Liver (tissue), 9 donors: ENCODE data around the gene CHAT. TPM values are rescaled to one million over a fixed set of nuclear protein-coding genes. Genes with fewer than 3 reads are reported as not detected.

ENCODE experiments used
- DNase-seq: peaks from one replicate; pipeline ENCODE4 v3.0.0-alpha.2; 2017; ENCODE audit warnings: low spot score
- H3K27ac ChIP-seq, 2 donors: one replicate each; pipeline ENCODE4 v1.7.0; 2013; ENCODE audit warnings: inconsistent platforms in 2 of 2, low read length in 2 of 2, control low read depth in 1 of 2, low read depth in 1 of 2, mild to moderate bottlenecking in 1 of 2
- H3K27me3 ChIP-seq, 4 donors: one replicate each; pipeline versions ENCODE4 v1.6.1 to v1.7.0; 2013; ENCODE audit warnings: low read length in 3 of 4, inconsistent platforms in 1 of 4, mild to moderate bottlenecking in 1 of 4, moderate library complexity in 1 of 4; ENCODE audit not compliant: control insufficient read depth in 4 of 4, insufficient read depth in 4 of 4
- H3K36me3 ChIP-seq, 4 donors: one replicate each; pipeline versions ENCODE4 v1.6.1 to v1.7.0; 2013; ENCODE audit warnings: low read length in 3 of 4, mild to moderate bottlenecking in 3 of 4, low read depth in 1 of 4, moderate library complexity in 1 of 4; ENCODE audit not compliant: control insufficient read depth in 4 of 4, insufficient read depth in 3 of 4
- H3K4me1 ChIP-seq, 4 donors: one replicate each; pipeline versions ENCODE4 v1.6.1 to v1.7.0; 2013; ENCODE audit warnings: low read length in 3 of 4, mild to moderate bottlenecking in 3 of 4, moderate library complexity in 1 of 4; ENCODE audit not compliant: control insufficient read depth in 4 of 4, insufficient read depth in 4 of 4
- H3K4me3 ChIP-seq, 3 donors: one replicate each; pipeline versions ENCODE4 v1.6.1 to v1.7.0; 2013; ENCODE audit warnings: low read length in 3 of 3, control low read depth in 1 of 3, low read depth in 1 of 3, mild to moderate bottlenecking in 1 of 3
- H3K9ac ChIP-seq, 2 donors: one replicate each; pipeline ENCODE4 v1.7.0; 2013; ENCODE audit warnings: low read length in 2 of 2, mild to moderate bottlenecking in 2 of 2, moderate library complexity in 2 of 2, control low read depth in 1 of 2, low read depth in 1 of 2
- H3K9me3 ChIP-seq, 4 donors: one replicate each; pipeline versions ENCODE4 v1.6.1 to v1.7.0; 2013; ENCODE audit warnings: low read length in 3 of 4; ENCODE audit not compliant: control insufficient read depth in 4 of 4
- EGR1 ChIP-seq, 2 donors: IDR thresholded peaks; 2 replicates each; pipeline ENCODE4 v1.6.1; 2016 to 2018; ENCODE audit warnings: antibody characterized with exemption in 2 of 2, low read depth in 2 of 2
- HNF4G ChIP-seq: IDR thresholded peaks from 2 replicates; pipeline ENCODE4 v1.6.1; 2016; ENCODE audit warnings: antibody characterized with exemption
- JUND ChIP-seq, 2 donors: IDR thresholded peaks; 2 replicates each; pipeline ENCODE4 v1.6.1; 2016; ENCODE audit warnings: antibody characterized with exemption in 2 of 2
- RXRA ChIP-seq, 2 donors: IDR thresholded peaks; 2 replicates each; pipeline ENCODE4 v1.6.1; 2017 to 2018; ENCODE audit warnings: antibody characterized with exemption in 2 of 2, mild to moderate bottlenecking in 1 of 2
- SP1 ChIP-seq: IDR thresholded peaks from 2 replicates; pipeline ENCODE4 v1.6.1; 2018; ENCODE audit warnings: antibody characterized with exemption, mild to moderate bottlenecking
- TAF1 ChIP-seq: conservative IDR thresholded peaks from 2 replicates; pipeline ENCODE4 v1.6.1; 2016; ENCODE audit warnings: antibody characterized with exemption, mild to moderate bottlenecking
- YY1 ChIP-seq: IDR thresholded peaks from 2 replicates; pipeline ENCODE4 v1.6.1; 2016; ENCODE audit warnings: antibody characterized with exemption, mild to moderate bottlenecking
- WGBS: extraction: QIAGEN DNeasy Blood & Tissue Kit; methylation state at CpG from one replicate; pipeline ENCODE4 v1.1.7; 2013; 5-methylcytosine and 5-hydroxymethylcytosine counted together
- polyA plus RNA-seq, 2 donors: library from polyadenylated mRNA; stranded (reverse) in 1 of 2; unstranded in 1 of 2; fragments of 200-250 nt in 1 of 2; fragments of >200 nt in 1 of 2; fragmentation: Nextera tagmentation in 1 of 2; extraction: Ambion mirVana in 1 of 2; gene quantifications; one replicate each; pipeline versions ENCODE4 v1.2.1 to v1.2.3, GENCODE V29; 2013 to 2015
- total RNA-seq, 2 donors: library from RNA; depleted of rRNA; stranded (reverse); fragments of >200 nt; gene quantifications; one replicate each; pipeline ENCODE4 v1.2.3, GENCODE V29; 2014
- TF ChIP-seq, protein P1 (sequence below): IDR thresholded peaks from 2 replicates; pipeline ENCODE4 v1.6.1; 2016; ENCODE audit warnings: antibody characterized with exemption
- TF ChIP-seq, protein P2 (sequence below): IDR thresholded peaks from 2 replicates; pipeline ENCODE4 v1.6.1; 2016; ENCODE audit warnings: antibody characterized with exemption, mild to moderate bottlenecking
- TF ChIP-seq, protein P3 (sequence below): fragments of 150-350 bp; IDR thresholded peaks from 2 replicates; pipeline ENCODE4 v1.5.1; 2017; ENCODE audit warnings: improper control_type of control experiment, low read depth, low read length; ENCODE audit not compliant: missing input control
- TF ChIP-seq, protein P4 (sequence below): IDR thresholded peaks from 2 replicates; pipeline ENCODE4 v1.6.1; 2016; ENCODE audit warnings: antibody characterized with exemption
- donor health status: healthy.
- donor health status: healthy.
- donor health status: healthy.
- donor health status: healthy.
- donor health status: healthy.

Gene CHAT
- total and polyA plus RNA-seq, 4 donors, result not detected

DNA sequence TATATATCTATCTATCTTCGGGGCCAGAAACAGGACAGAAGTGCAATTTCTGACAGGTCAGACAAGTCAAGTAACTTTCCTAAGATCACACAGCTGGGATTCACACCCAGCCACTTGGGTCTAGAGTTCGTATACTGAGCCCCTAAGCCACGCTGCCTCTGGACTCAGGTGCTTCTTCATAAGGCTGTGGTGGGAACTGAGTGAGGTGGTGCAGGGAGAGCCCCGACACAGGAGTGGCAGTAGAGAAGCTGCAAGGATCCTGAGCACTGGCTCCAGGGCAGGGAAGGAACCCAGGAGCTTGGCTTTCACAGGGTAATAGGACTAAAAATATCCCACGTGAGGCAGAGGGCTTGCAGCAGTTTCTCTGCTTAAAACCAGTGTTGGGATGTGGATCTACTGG, 99.4 kb downstream of the CHAT start:
- H3K9ac ChIP-seq, result no peak overlapping the region
- DNase-seq, result no peak
- no peaks in the 10 kb centered on the region for H3K27me3 ChIP-seq
- no peaks in the 10 kb centered on the region for H3K36me3 ChIP-seq
- H3K9me3 ChIP-seq, result no peaks in the 10 kb centered on the region
- H3K4me3 ChIP-seq, result no peak overlapping the region
- H3K27ac ChIP-seq, result no peak overlapping the region
- TF ChIP-seq HNF4G, result no peak
- no peak for TF ChIP-seq EGR1 (IDR thresholded peaks at IDR 0.05; ENCODE audit: low read depth in 2 of 2)
- TF ChIP-seq, protein P1, sequence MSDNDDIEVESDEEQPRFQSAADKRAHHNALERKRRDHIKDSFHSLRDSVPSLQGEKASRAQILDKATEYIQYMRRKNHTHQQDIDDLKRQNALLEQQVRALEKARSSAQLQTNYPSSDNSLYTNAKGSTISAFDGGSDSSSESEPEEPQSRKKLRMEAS, result no peak
- no peak for TF ChIP-seq RXRA (IDR thresholded peaks at IDR 0.05)
- TF ChIP-seq TAF1, result no peak
- TF ChIP-seq, protein P2, sequence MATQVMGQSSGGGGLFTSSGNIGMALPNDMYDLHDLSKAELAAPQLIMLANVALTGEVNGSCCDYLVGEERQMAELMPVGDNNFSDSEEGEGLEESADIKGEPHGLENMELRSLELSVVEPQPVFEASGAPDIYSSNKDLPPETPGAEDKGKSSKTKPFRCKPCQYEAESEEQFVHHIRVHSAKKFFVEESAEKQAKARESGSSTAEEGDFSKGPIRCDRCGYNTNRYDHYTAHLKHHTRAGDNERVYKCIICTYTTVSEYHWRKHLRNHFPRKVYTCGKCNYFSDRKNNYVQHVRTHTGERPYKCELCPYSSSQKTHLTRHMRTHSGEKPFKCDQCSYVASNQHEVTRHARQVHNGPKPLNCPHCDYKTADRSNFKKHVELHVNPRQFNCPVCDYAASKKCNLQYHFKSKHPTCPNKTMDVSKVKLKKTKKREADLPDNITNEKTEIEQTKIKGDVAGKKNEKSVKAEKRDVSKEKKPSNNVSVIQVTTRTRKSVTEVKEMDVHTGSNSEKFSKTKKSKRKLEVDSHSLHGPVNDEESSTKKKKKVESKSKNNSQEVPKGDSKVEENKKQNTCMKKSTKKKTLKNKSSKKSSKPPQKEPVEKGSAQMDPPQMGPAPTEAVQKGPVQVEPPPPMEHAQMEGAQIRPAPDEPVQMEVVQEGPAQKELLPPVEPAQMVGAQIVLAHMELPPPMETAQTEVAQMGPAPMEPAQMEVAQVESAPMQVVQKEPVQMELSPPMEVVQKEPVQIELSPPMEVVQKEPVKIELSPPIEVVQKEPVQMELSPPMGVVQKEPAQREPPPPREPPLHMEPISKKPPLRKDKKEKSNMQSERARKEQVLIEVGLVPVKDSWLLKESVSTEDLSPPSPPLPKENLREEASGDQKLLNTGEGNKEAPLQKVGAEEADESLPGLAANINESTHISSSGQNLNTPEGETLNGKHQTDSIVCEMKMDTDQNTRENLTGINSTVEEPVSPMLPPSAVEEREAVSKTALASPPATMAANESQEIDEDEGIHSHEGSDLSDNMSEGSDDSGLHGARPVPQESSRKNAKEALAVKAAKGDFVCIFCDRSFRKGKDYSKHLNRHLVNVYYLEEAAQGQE, result no peak
- TF ChIP-seq, protein P3, sequence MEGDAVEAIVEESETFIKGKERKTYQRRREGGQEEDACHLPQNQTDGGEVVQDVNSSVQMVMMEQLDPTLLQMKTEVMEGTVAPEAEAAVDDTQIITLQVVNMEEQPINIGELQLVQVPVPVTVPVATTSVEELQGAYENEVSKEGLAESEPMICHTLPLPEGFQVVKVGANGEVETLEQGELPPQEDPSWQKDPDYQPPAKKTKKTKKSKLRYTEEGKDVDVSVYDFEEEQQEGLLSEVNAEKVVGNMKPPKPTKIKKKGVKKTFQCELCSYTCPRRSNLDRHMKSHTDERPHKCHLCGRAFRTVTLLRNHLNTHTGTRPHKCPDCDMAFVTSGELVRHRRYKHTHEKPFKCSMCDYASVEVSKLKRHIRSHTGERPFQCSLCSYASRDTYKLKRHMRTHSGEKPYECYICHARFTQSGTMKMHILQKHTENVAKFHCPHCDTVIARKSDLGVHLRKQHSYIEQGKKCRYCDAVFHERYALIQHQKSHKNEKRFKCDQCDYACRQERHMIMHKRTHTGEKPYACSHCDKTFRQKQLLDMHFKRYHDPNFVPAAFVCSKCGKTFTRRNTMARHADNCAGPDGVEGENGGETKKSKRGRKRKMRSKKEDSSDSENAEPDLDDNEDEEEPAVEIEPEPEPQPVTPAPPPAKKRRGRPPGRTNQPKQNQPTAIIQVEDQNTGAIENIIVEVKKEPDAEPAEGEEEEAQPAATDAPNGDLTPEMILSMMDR, result no peak
- no peak for TF ChIP-seq SP1
- TF ChIP-seq YY1, result no peak
- TF ChIP-seq, protein P4, sequence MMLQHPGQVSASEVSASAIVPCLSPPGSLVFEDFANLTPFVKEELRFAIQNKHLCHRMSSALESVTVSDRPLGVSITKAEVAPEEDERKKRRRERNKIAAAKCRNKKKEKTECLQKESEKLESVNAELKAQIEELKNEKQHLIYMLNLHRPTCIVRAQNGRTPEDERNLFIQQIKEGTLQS, result no peak
- TF ChIP-seq JUND (IDR thresholded peaks at IDR 0.05), result no peak
- WGBS, result 71% methylated on average over 5 of the region's 5 CpGs
- H3K4me1 ChIP-seq, result no peaks in the 10 kb centered on the region

Other genes with a start within 250 kb of the CHAT start
- gene DRGX, start 217.9 kb upstream of the CHAT start, total RNA-seq, result not detected
- gene DRGX, start 217.9 kb upstream of the CHAT start, polyA plus RNA-seq, result not detected
- gene ERCC6, start 74.9 kb upstream of the CHAT start, total RNA-seq, result 10 to 100 TPM; 12.0 to 17.1 TPM
- gene ERCC6, start 74.9 kb upstream of the CHAT start, polyA plus RNA-seq, result 1 to 10 TPM; 2.3 to 3.0 TPM
- not detected for gene SLC18A3, start 3.7 kb upstream of the CHAT start, total RNA-seq
- gene SLC18A3, start 3.7 kb upstream of the CHAT start, polyA plus RNA-seq, result not detected
- not detected for gene C10orf53, start 65.6 kb downstream of the CHAT start, total RNA-seq
- not detected for gene C10orf53, start 65.6 kb downstream of the CHAT start, polyA plus RNA-seq
- gene OGDHL, start 148.3 kb downstream of the CHAT start, total RNA-seq, result 10 to 100 TPM in 1 of 2 donors, 1 to 10 TPM in 1; 5.2 to 67.9 TPM
- gene OGDHL, start 148.3 kb downstream of the CHAT start, polyA plus RNA-seq, result 10 to 100 TPM; 41.2 to 58.3 TPM